D721Med (cell line): ENCODE data around the gene SPATA21.

Experiments used
- DNase-seq: peaks from one replicate; pipeline ENCODE4 v3.0.0; 2011; ENCODE audit warnings: low spot score; ENCODE audit not compliant: insufficient read length
- FAIRE-seq: peaks from 2 replicates; lab custom pipeline; 2011; peaks lifted over from hg19 to GRCh38; lab: Jason Lieb, UNC
- CTCF ChIP-seq: IDR thresholded peaks from 2 replicates; pipeline ENCODE4 v1.5.1; 2012; ENCODE audit warnings: mild to moderate bottlenecking, control low read depth; ENCODE audit not compliant: insufficient read depth; ENCODE audit errors: missing control alignments

Gene SPATA21

GRCh38 chr1:16376971-16377370 lies 60.3 kb downstream of the SPATA21 start:
- DNase-seq (no peak), FAIRE-seq (no peak)
- no peak for TF ChIP-seq CTCF

- no peak for DNase-seq
- no peak for TF ChIP-seq CTCF
- FAIRE-seq: no peak
Measured at GRCh38 chr1:16375521-16376340, 61.5 kb downstream of the SPATA21 start.

GRCh38 chr1:16374266-16374665 lies 63.0 kb downstream of the SPATA21 start:
- no peak for DNase-seq
- no peak for FAIRE-seq
- TF ChIP-seq CTCF: no peak

GRCh38 chr1:16372535-16373285 lies 64.5 kb downstream of the SPATA21 start:
- no peak for DNase-seq
- no peak for FAIRE-seq
- TF ChIP-seq CTCF: no peak

- DNase-seq (no peak), FAIRE-seq (no peak)
- TF ChIP-seq CTCF: no peak
Measured at GRCh38 chr1:16371725-16372124, 65.5 kb downstream of the SPATA21 start.

- DNase-seq: no peak
- no peak for FAIRE-seq
- no peak for TF ChIP-seq CTCF
Measured at GRCh38 chr1:16369821-16370220, 67.4 kb downstream of the SPATA21 start.
